ENCODE measurements around the gene FBLN1.

The FBLN1 gene

DNA sequence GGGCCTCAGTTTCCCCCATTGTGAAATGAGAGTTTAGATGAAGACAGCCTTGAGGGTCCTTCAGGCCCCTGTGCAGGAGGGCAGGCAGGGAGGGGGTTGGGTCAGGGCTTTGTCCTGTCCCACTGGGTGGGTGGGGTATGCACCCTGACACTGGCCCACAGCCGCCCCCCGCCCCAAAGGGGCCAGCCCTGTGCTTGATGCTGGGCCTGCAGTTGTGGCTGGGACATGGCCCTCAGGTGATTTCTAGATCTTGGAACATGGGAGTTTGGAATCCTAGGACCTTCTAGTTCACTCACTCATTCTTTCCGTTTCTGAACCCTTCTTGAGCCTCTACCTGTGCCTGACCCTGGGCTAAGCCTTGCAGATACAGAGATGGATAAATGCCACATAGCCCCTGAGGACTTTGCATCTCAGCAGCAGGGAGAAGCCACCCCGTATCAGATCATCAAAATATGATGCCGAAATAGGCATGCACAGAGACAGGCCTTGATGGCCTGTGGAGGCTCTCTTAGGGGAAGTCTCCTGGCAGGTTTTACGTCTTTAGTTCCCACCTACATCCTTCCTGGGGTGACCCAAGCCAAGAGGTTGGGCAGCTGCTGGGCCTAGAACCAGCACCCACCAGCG lies 76.0 kb downstream of the FBLN1 start:
- no peak overlapping the region for H3K27ac ChIP-seq
- TF ChIP-seq, protein P1, sequence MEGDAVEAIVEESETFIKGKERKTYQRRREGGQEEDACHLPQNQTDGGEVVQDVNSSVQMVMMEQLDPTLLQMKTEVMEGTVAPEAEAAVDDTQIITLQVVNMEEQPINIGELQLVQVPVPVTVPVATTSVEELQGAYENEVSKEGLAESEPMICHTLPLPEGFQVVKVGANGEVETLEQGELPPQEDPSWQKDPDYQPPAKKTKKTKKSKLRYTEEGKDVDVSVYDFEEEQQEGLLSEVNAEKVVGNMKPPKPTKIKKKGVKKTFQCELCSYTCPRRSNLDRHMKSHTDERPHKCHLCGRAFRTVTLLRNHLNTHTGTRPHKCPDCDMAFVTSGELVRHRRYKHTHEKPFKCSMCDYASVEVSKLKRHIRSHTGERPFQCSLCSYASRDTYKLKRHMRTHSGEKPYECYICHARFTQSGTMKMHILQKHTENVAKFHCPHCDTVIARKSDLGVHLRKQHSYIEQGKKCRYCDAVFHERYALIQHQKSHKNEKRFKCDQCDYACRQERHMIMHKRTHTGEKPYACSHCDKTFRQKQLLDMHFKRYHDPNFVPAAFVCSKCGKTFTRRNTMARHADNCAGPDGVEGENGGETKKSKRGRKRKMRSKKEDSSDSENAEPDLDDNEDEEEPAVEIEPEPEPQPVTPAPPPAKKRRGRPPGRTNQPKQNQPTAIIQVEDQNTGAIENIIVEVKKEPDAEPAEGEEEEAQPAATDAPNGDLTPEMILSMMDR (conservative IDR thresholded peaks at IDR 0.05) = no peak
- TF ChIP-seq ZFX (IDR thresholded peaks at IDR 0.05) = no peak

GRCh38 chr22:45579306-45579705 lies 76.6 kb downstream of the FBLN1 start:
- TF ChIP-seq, protein P1 (conservative IDR thresholded peaks at IDR 0.05) = no peak
- TF ChIP-seq ZFX (IDR thresholded peaks at IDR 0.05) = no peak
- H3K27ac ChIP-seq = no peak overlapping the region

GRCh38 chr22:45579806-45580725 lies 77.4 kb downstream of the FBLN1 start:
- no peak overlapping the region for H3K27ac ChIP-seq
- TF ChIP-seq, protein P1 (conservative IDR thresholded peaks at IDR 0.05) = no peak
- no peak for TF ChIP-seq ZFX (IDR thresholded peaks at IDR 0.05)

DNA sequence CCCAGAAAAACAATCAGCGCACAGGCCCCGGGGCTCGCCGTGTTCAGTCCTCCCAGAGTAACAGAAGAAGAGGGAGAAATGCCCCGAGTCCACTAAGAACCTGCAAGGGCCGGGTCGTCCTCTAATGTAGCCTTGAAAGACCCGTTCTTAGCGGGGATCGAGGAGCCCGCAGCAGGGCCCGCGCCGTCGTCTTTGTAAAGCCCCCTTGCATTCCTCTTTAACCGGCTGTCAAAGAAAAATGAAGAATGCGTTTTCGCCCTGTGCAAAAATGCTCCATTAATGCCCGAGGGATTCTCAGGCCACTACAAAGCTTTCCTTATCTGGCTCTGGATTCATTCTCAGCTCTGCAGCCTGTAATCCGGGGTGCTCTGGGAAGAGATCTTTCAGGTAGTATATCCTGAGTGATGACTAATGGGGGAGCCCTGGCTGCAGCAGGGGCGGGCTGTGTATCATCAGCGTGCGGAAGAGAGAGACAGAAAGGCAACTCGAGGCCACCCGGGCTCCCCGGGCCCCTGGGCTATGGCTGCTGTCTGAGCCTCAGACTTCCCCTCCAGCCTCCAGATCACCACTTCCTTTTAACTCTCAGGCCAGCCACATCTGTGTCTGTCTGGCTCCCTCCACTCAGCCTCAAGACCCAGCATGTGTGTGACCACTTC lies 78.2 kb downstream of the FBLN1 start:
- H3K27ac ChIP-seq = no peak overlapping the region
- no peak for TF ChIP-seq ZFX (IDR thresholded peaks at IDR 0.05)
- TF ChIP-seq, protein P1 (conservative IDR thresholded peaks at IDR 0.05) = no peak

DNA sequence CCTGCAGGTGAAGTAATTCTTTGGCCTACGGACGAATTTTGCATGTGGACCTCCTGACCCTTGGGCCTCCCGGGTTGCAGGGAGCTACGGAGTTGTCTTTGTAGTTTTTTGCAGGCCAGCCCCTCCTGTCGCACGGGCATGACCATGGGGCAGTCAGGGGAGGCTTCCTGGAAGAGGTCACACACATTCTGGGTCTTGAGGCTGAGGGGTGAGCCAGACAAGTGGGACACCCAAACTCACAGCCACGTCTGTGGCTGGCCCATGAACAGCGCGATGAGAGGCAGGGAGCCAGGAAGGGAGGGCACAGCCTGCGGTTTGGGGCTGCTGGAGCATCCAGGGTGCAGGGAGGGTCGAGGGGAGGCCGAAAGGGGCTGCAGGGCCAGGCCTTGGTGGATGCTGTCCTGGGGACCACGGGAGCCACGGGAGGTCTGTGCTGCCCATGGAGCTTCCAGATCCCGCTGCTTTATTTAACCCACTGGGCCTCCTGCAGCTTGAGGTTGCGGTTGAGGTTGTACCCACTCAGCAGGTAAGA lies 78.9 kb downstream of the FBLN1 start:
- H3K27ac ChIP-seq = no peak overlapping the region
- TF ChIP-seq ZFX (IDR thresholded peaks at IDR 0.05) = no peak
- TF ChIP-seq, protein P1 (conservative IDR thresholded peaks at IDR 0.05) = no peak

- no peak overlapping the region for H3K27ac ChIP-seq
- no peak for TF ChIP-seq ZFX (IDR thresholded peaks at IDR 0.05)
- TF ChIP-seq, protein P1 (conservative IDR thresholded peaks at IDR 0.05) = no peak
Observed at GRCh38 chr22:45582236-45582954, 79.7 kb downstream of the FBLN1 start.

Measured in C4-2B (cell line).